ENCODE measurements around the gene PHF20.

- TF ChIP-seq CTCF (IDR thresholded peaks at IDR 0.05; ENCODE audit: insufficient read depth, low read length) = no peak
- TF ChIP-seq POLR2AphosphoS5 (IDR thresholded peaks at IDR 0.05; ENCODE audit: low read depth) = no peak
Observed at GRCh38 chr20:35831971-35832370, 60.2 kb downstream of the PHF20 start.

All from HL-60 (cell line).